K562 treated with DMSO at 1 percent for 48 hours (cell line): ENCODE data around the gene SAMD4A. TPM values are rescaled to one million over a fixed set of nuclear protein-coding genes. Genes with fewer than 3 reads are reported as not detected.

Source experiments
- total RNA-seq: library from RNA; unstranded; fragments of 300-600 nt; gene quantifications from 2 replicates; pipeline ENCODE4 v1.2.3, GENCODE V29; 2022; ENCODE audit warnings: low replicate concordance; ENCODE audit errors: extremely low read depth

The SAMD4A gene, protein sequence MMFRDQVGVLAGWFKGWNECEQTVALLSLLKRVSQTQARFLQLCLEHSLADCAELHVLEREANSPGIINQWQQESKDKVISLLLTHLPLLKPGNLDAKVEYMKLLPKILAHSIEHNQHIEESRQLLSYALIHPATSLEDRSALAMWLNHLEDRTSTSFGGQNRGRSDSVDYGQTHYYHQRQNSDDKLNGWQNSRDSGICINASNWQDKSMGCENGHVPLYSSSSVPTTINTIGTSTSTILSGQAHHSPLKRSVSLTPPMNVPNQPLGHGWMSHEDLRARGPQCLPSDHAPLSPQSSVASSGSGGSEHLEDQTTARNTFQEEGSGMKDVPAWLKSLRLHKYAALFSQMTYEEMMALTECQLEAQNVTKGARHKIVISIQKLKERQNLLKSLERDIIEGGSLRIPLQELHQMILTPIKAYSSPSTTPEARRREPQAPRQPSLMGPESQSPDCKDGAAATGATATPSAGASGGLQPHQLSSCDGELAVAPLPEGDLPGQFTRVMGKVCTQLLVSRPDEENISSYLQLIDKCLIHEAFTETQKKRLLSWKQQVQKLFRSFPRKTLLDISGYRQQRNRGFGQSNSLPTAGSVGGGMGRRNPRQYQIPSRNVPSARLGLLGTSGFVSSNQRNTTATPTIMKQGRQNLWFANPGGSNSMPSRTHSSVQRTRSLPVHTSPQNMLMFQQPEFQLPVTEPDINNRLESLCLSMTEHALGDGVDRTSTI
- not detected in 2 replicates for total RNA-seq

DNA sequence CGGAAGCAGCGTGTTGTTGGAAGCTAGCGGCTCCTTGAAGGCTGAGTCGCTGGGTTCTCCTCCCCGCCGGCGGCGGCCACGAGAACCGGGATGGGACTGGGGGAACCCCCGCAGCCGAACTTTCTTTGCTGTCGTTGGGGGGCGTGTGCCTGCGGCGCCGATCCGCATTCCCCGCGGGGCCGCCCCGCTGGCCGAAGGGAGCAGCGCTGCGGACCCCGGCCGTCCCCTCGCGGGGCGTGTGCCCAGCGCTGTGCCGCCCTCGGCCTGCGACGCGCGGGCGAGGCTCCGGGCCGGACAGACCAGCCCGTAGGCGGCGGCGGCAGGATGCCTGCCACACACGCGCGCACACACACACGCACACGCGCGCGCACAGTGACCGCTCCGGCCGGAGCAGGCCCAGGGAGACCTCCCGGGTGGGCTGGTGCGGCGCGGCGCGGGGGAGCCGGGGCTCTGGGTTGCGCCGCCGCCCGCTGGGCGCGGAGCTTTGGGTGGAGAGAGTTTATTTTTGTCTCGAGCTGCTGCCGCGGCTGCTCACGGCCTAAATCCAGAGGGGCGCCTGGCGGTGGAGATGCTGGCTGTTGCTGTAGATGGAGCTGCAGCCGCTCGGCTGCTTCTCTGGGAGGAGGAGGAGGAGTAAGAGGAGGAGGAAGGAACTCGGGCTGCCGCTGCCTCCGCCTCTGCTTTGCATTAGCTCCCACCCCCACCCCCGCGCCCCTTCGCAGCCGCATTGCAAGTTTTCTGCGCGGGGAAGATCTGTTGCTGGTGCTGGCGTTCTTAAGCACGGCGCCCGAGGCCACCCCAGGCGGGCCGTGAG is at the start of gene SAMD4A:
Gene SAMD4A (plus strand): TSS at position 719 of the 814 bp plus-strand sequence. CDS start 789 bp downstream, outside the sequence.

Other genes with a start within 250 kb of the SAMD4A start
- gene CDKN3, start 170.1 kb upstream of the SAMD4A start, total RNA-seq, result not detected in 2 replicates
- not detected in 2 replicates for gene CNIH1, start 125.8 kb upstream of the SAMD4A start, total RNA-seq
- gene GMFB, start 78.1 kb upstream of the SAMD4A start, total RNA-seq, result not detected in 2 replicates
- gene CGRRF1, start 57.2 kb upstream of the SAMD4A start, total RNA-seq, result not detected in 2 replicates